Heart left ventricle (tissue), 16 donors: ENCODE measurements around the gene CFAP54. TPM values are rescaled to one million over a fixed set of nuclear protein-coding genes. Genes with fewer than 3 reads are reported as not detected.

Experiments
- ATAC-seq, 4 donors: fragments of 200-7000 bp; cut with Tn5 transposase; one replicate each; pipeline ENCODE4 v1.9.1; 2020 to 2022; ENCODE audit warnings: moderate library complexity in 4 of 4, mild to moderate bottlenecking in 3 of 4, moderate number of reproducible peaks in 1 of 4
- DNase-seq, 5 donors: peaks; one replicate each; pipeline ENCODE4 v3.0.0-alpha.2; 2020
- H3K27ac ChIP-seq, 12 donors: fragments of 200-600 bp; sonication (generic) in 4 of 12; one replicate each; pipeline versions ENCODE4 v1.5.0 to v1.8.0; 2016 to 2022; ENCODE audit warnings: mild to moderate bottlenecking in 2 of 12
- H3K27me3 ChIP-seq, 9 donors: fragments of 200-600 bp; sonication (generic) in 2 of 9; one replicate each; pipeline versions ENCODE4 v1.5.1 to v1.8.0; 2016 to 2022; ENCODE audit warnings: mild to moderate bottlenecking in 3 of 9
- H3K36me3 ChIP-seq, 9 donors: fragments of 200-600 bp; sonication (generic) in 2 of 9; one replicate each; pipeline versions ENCODE4 v1.5.0 to v1.8.0; 2018 to 2022; ENCODE audit warnings: mild to moderate bottlenecking in 2 of 9
- H3K4me1 ChIP-seq, 12 donors: fragments of 200-600 bp; sonication (generic) in 4 of 12; one replicate each; pipeline versions ENCODE4 v1.5.0 to v1.8.0; 2016 to 2022; ENCODE audit warnings: mild to moderate bottlenecking in 3 of 12
- H3K4me3 ChIP-seq, 12 donors: fragments of 200-600 bp; sonication (generic) in 4 of 12; one replicate each; pipeline versions ENCODE4 v1.5.0 to v1.8.0; 2017 to 2022; ENCODE audit warnings: mild to moderate bottlenecking in 9 of 12, moderate library complexity in 4 of 12
- H3K9me3 ChIP-seq, 12 donors: fragments of 200-600 bp; sonication (generic) in 4 of 12; one replicate each; pipeline versions ENCODE4 v1.5.0 to v1.8.0; 2016 to 2022; ENCODE audit warnings: mild to moderate bottlenecking in 1 of 12
- POLR2A ChIP-seq, 2 donors: fragments of 450-650 bp; IDR thresholded peaks; one replicate each; pipeline ENCODE4 v1.6.1; 2017; ENCODE audit warnings: antibody characterized with exemption in 2 of 2, mild to moderate bottlenecking in 2 of 2, moderate library complexity in 2 of 2
- WGBS, 4 donors: extraction: QIAGEN DNeasy Blood & Tissue Kit in 2 of 4; methylation state at CpG; one replicate each; pipeline versions ENCODE4 v1.1.5 to v1.1.7; 2013 to 2018; 5-methylcytosine and 5-hydroxymethylcytosine counted together
- intact Hi-C, 10 donors: fragments of 100-400 bp; cut with DNase I; formaldehyde crosslinking; loops; one replicate each; pipeline versions ENCODE4 v1.11.1 to v1.14.2; 2022
- polyA plus RNA-seq, 2 donors: library from polyadenylated mRNA; stranded (reverse); fragments of 200-250 nt; gene quantifications; one replicate each; pipeline ENCODE4 v1.2.3, GENCODE V29; 2013
- total RNA-seq, 9 donors: library from RNA; depleted of rRNA in 2 of 9; stranded (reverse); fragments of >200 nt in 2 of 9; fragmentation: NEBNext Ultra II Directional in 3 of 9; extraction: Animal tissue kit (Norgen Biotek cat#: 25700) in 3 of 9; gene quantifications; one replicate each; pipeline versions ENCODE4 v1.1.0 to v1.2.4, GENCODE V29; 2016 to 2023
- TF ChIP-seq, protein P1 (sequence below), 12 donors: fragments of 200-600 bp; sonication (generic) in 4 of 12; IDR thresholded peaks; one replicate each; pipeline versions ENCODE4 v1.5.0 to v1.8.0; 2018 to 2022; ENCODE audit warnings: antibody characterized with exemption in 12 of 12, mild to moderate bottlenecking in 5 of 12
- donor health status: ischemic (EF 13 %, LVEDD 7.1; RV severe dilation, severe dysfunction).
- donor health status: healthy with polysubstance abuse.
- donor health status: DM: no; HTN: yes; CAD: no.
- donor health status: DM: no; HTN: no; CAD: no.
- donor health status: ischemic (EF 25% LVEDD 6.9; RV normal size, moderate dysfunction).
- donor health status: ischemic (EF 25% LVEDD 5.7; RV mildly dilated, moderate dysfunction).
- donor health status: healthy.
- donor health status: DM: yes; HTN: yes; CAD: no.
- donor health status: ischemic (EF 35%, LVEDD 5.7; RV mildly dilated, moderate dysfunction).
- donor health status: nonischemic (EF 11% LVEDD 7.7; RV severe dilation, severe dysfunction).
- donor health status: DM: yes; HTN: yes; CAD: no.
- donor health status: PGD.
- donor health status: ischemic (EF 29% LVEDD 5.4; RV normal size, mild dysfunction).
- donor health status: nonischemic (EF 23%, LVEDD 6.1; RV moderate dilation, normal function).

Gene CFAP54
- total and polyA plus RNA-seq, 11 donors: 0.07 to 0.79 (median 0.13) TPM; not detected in 1

DNA sequence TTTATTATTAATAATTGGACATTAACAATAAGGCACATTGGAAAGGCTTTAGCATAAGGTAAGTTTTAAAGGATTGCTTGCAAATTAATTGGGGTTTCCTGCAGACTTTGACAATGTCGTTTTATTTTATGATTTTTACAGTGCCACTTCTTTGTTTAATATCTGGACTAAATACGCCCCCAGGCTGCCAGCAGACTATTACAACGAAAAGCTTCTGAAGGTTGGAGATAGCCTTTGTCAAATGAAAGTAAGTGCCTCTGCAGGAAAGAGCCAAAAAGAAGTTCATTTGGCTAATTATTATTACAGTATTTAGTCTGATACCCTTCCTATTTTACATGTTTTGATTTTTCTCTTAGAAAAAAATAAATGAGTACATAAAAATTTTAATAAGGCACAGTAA, 11.3 kb downstream of the CFAP54 start:
- 24 to 42% (median 37%) methylated on average over 3 of the region's 3 CpGs for WGBS, 4 donors
- TF ChIP-seq, protein P1, sequence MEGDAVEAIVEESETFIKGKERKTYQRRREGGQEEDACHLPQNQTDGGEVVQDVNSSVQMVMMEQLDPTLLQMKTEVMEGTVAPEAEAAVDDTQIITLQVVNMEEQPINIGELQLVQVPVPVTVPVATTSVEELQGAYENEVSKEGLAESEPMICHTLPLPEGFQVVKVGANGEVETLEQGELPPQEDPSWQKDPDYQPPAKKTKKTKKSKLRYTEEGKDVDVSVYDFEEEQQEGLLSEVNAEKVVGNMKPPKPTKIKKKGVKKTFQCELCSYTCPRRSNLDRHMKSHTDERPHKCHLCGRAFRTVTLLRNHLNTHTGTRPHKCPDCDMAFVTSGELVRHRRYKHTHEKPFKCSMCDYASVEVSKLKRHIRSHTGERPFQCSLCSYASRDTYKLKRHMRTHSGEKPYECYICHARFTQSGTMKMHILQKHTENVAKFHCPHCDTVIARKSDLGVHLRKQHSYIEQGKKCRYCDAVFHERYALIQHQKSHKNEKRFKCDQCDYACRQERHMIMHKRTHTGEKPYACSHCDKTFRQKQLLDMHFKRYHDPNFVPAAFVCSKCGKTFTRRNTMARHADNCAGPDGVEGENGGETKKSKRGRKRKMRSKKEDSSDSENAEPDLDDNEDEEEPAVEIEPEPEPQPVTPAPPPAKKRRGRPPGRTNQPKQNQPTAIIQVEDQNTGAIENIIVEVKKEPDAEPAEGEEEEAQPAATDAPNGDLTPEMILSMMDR (IDR thresholded peaks at IDR 0.05): peak in 7 of 12 donors; percentile 13 to 56 (median 34)
- no peak for TF ChIP-seq POLR2A (IDR thresholded peaks at IDR 0.05)
- intact Hi-C loops: loop anchor here in 7 of 10 donors (5.0 to 10.0 kb wide), 7 partner anchors 53 to 438 kb away; partner anchors contain the start of gene CDK17 (in 2 of the 7)
- Histone ChIP-seq H3K27me3 (no peaks in the 10 kb centered on the region), H3K4me1 (peaks cover 0 to 33% (median 13%) of the 10 kb centered on the region in 12 donors), H3K4me3 (no peak overlapping the region), H3K9me3 (no peaks in the 10 kb centered on the region), H3K36me3 (no peaks in the 10 kb centered on the region), H3K27ac (peak overlapping the region; percentile 37 to 91 (median 76))
- ATAC-seq (peak in 1 of 4 donors; percentile 30), DNase-seq (no peak)

DNA sequence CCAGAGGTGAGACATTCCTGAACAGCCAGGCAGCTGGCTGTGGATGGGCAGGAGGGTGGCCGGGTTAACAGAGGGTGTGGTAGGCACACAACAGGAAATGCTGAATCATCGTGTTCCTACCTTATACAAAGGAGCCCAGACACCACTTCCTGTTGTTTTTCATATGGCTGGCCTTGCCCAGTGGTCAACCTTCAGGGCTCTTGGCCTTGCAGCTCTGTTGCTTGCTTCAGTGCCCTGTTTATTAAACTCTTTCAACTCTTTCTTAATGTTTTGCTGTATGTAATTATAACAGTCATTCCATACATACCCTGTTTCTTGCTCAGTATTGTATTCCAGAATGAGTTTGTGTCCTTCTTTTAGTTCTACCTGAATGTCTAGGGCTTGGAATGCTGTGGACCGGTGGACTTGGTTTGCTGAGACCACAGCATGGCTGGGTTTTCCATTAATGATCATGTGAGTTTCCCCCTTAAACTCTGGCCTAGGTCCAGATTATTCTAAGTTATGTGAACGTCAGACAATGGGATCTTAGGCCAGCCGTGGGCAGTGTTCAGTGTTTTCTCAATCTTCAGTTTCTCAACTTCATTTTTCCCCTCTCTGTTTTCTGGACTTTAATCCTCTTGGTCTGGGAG, 11.9 kb downstream of the CFAP54 start:
- DNase-seq: peak; percentile 27 to 70 (median 38)

DNA sequence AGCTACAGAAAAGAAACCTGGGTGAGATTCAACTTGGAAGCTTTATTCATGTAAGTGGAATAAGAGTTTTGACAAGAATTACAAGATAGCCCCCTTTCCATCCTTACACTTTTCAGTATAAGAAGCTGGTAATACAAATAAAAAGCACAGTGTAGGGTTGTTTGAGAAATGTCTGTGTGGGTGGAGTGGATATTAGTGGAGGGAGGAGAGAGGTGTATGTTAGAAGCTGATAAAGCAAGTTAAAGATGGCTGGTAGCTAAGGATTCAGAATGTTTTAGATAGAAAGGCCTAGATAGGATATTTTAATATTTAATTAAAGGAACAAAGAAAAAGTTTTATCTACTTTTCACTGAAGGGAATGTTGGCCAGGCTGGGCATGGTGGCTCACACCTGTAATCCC, 12.5 kb downstream of the CFAP54 start:
- intact Hi-C loops: loop anchor here in 7 of 10 donors (5.0 to 10.0 kb wide), 7 partner anchors 55 to 440 kb away; partner anchors contain the start of gene CDK17 (in 2 of the 7)
- H3K9me3 ChIP-seq: no peaks in the 10 kb centered on the region
- no peaks in the 10 kb centered on the region for H3K27me3 ChIP-seq
- peak overlapping the region; percentile 37 to 91 (median 76) for H3K27ac ChIP-seq
- peaks cover 0 to 33% (median 13%) of the 10 kb centered on the region in 12 donors for H3K4me1 ChIP-seq
- DNase-seq: no peak
- no peaks in the 10 kb centered on the region for H3K36me3 ChIP-seq
- no peak for TF ChIP-seq POLR2A (IDR thresholded peaks at IDR 0.05)
- TF ChIP-seq, protein P1 (IDR thresholded peaks at IDR 0.05): no peak
- ATAC-seq: no peak
- no peak overlapping the region for H3K4me3 ChIP-seq

More for the DNA sequence above, 11.9 kb downstream of the CFAP54 start:
- TF ChIP-seq POLR2A (IDR thresholded peaks at IDR 0.05): no peak
- TF ChIP-seq, protein P1 (IDR thresholded peaks at IDR 0.05): no peak
- no peaks in the 10 kb centered on the region for H3K36me3 ChIP-seq
- WGBS, 4 donors: 22 to 37% (median 30%) methylated on average over 5 of the region's 5 CpGs
- ATAC-seq: peak in 3 of 4 donors; percentile 89 to 94 (median 91)
- H3K4me1 ChIP-seq: peaks cover 0 to 33% (median 13%) of the 10 kb centered on the region in 12 donors
- H3K4me3 ChIP-seq: no peak overlapping the region
- peak overlapping the region; percentile 37 to 91 (median 76) for H3K27ac ChIP-seq
- no peaks in the 10 kb centered on the region for H3K27me3 ChIP-seq
- H3K9me3 ChIP-seq: no peaks in the 10 kb centered on the region
- intact Hi-C loops: loop anchor here in 7 of 10 donors (5.0 to 10.0 kb wide), 7 partner anchors 54 to 439 kb away; partner anchors contain the start of gene CDK17 (in 2 of the 7)

DNA sequence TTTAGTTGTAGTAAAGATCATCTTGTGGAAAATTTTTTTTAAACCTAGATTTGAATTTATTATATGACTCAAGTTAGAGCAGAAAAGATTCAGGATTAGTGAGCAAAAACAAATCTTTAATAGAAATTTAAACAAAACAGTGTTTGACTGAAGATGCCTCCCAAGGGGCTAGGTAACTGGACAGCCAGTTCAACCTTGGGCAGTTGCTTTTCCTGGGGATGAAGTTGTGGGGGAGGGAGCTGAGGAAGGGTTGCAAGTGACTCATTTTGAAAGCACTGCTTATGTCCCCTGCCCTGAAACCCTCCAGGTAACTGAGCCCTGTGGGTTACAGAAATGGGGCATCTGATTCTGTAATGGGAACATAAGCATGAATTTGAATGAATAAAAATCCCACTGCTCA, 13.1 kb downstream of the CFAP54 start:
- intact Hi-C loops: loop anchor here in 7 of 10 donors (5.0 to 10.0 kb wide), 7 partner anchors 55 to 440 kb away; partner anchors contain the start of gene CDK17 (in 2 of the 7)

More for the DNA sequence above, 13.1 kb downstream of the CFAP54 start:
- TF ChIP-seq, protein P1 (IDR thresholded peaks at IDR 0.05): no peak
- no peak for TF ChIP-seq POLR2A (IDR thresholded peaks at IDR 0.05)
- Histone ChIP-seq H3K27ac (peak overlapping the region in 10 of 12 donors; percentile 45 to 91 (median 76)), H3K36me3 (no peaks in the 10 kb centered on the region), H3K4me1 (peaks cover 0 to 33% (median 13%) of the 10 kb centered on the region in 12 donors), H3K27me3 (no peaks in the 10 kb centered on the region), H3K4me3 (no peak overlapping the region), H3K9me3 (no peaks in the 10 kb centered on the region)
- ATAC-seq (peak in 1 of 4 donors; percentile 31), DNase-seq (no peak)
